Skin epidermis (tissue), 12 donors: Measurements from ENCODE around the gene IPMK.
"Not testable (repeated sequence)": the region's sequence is repeated elsewhere in the genome, so short reads cannot be mapped to it uniquely, and the experiment has no call there.

Experiments used
- H3K27ac ChIP-seq, 21 experiments: fragments of 200-600 bp; sonication (generic) in 11 of 21; one replicate each; pipeline ENCODE4 v1.5.0; 2020; ENCODE audit warnings: mild to moderate bottlenecking in 3 of 21, inconsistent platforms in 2 of 21, moderate library complexity in 2 of 21
- H3K4me3 ChIP-seq, 7 experiments: fragments of 200-600 bp; sonication (generic) in 2 of 7; one replicate each; pipeline ENCODE4 v1.5.0; 2020; ENCODE audit warnings: inconsistent platforms in 2 of 7, mild to moderate bottlenecking in 2 of 7, moderate library complexity in 1 of 7

Gene IPMK

GRCh38 chr10:58174831-58175230 lies 92.9 kb downstream of the IPMK start:
- Histone ChIP-seq H3K4me3 (no peak overlapping the region), H3K27ac (no peak overlapping the region)

GRCh38 chr10:58173391-58173790 lies 94.3 kb downstream of the IPMK start:
- no peak overlapping the region for H3K27ac ChIP-seq

GRCh38 chr10:58171146-58171545 lies 96.5 kb downstream of the IPMK start:
- no peak overlapping the region for H3K4me3 ChIP-seq
- no peak overlapping the region for H3K27ac ChIP-seq

More at GRCh38 chr10:58173391-58173790, 94.3 kb downstream of the IPMK start:
- no peak overlapping the region for H3K4me3 ChIP-seq

- Histone ChIP-seq H3K4me3 (no peak overlapping the region), H3K27ac (no peak overlapping the region)
These were observed 103.2 kb downstream of the IPMK start for GRCh38 chr10:58164517-58164916.

GRCh38 chr10:58158806-58159205 lies 108.9 kb downstream of the IPMK start:
- H3K4me3 ChIP-seq, result no peak overlapping the region
- H3K27ac ChIP-seq, result no peak overlapping the region

GRCh38 chr10:58157076-58157766 lies 110.5 kb downstream of the IPMK start:
- peak overlapping the region in 2 of 21 experiments; percentile 6 to 48 for H3K27ac ChIP-seq
- H3K4me3 ChIP-seq, result no peak overlapping the region

GRCh38 chr10:58155941-58156340 lies 111.8 kb downstream of the IPMK start:
- not testable (repeated sequence) for H3K27ac ChIP-seq, H3K4me3 ChIP-seq

- H3K4me3 ChIP-seq, result no peak overlapping the region
- no peak overlapping the region for H3K27ac ChIP-seq
These were observed 113.9 kb downstream of the IPMK start for GRCh38 chr10:58153751-58154150.

GRCh38 chr10:58152673-58153263 lies 114.9 kb downstream of the IPMK start:
- Histone ChIP-seq H3K27ac (no peak overlapping the region), H3K4me3 (no peak overlapping the region)

GRCh38 chr10:58150290-58150689 lies 117.4 kb downstream of the IPMK start:
- Histone ChIP-seq H3K4me3 (no peak overlapping the region), H3K27ac (no peak overlapping the region)

- H3K27ac ChIP-seq, result no peak overlapping the region
- no peak overlapping the region for H3K4me3 ChIP-seq
These were observed 123.8 kb downstream of the IPMK start for GRCh38 chr10:58143944-58144343.
